HCT116 (cell line): ENCODE measurements around the gene TMEM209. TPM values are rescaled to one million over a fixed set of nuclear protein-coding genes. Genes with fewer than 3 reads are reported as not detected.

Source experiments
- ATAC-seq: fragments of 200-7000 bp; cut with Tn5 transposase; 2 replicates; pipeline ENCODE4 v1.9.1; 2020; ENCODE audit warnings: mild to moderate bottlenecking, moderate library complexity
- BruUV-seq: library from RNA; stranded (reverse); fragments of 400-500 nt; replicated peaks from 2 replicates; lab custom pipeline; 2021; lab: Mats Ljungman, UMichigan
- CTCF ChIA-PET: fragments of 300-600 bp; sonication (Branson Sonifier 250); formaldehyde crosslinking; loops from one replicate; lab custom pipeline; 2021; ENCODE audit warnings: antibody characterized with exemption; lab: Charles Lee
- POLR2A ChIA-PET: fragments of 300-600, 350-600 bp; sonication (Branson Sonifier 250); formaldehyde crosslinking; loops from one replicate; lab custom pipeline; 2021; ENCODE audit warnings: antibody characterized with exemption; lab: Charles Lee
- RAD21 ChIA-PET, 2 experiments: fragments of 300-600 bp; sonication (Branson Sonifier 250); formaldehyde crosslinking; loops; one replicate each; lab custom pipeline; 2023; ENCODE audit warnings: low total read pairs in 2 of 2; ENCODE audit not compliant: uncharacterized antibody in 2 of 2, unreplicated experiment in 2 of 2, low non-redundant PET in 1 of 2; lab: Charles Lee
- DNase-seq: peaks from one replicate; pipeline ENCODE4 v3.0.0-alpha.2; 2010; ENCODE audit warnings: low read depth, low spot score
- H2AFZ ChIP-seq: fragments of 200-600 bp; shearing (Covaris generic), sonication (generic); 2 replicates; pipeline ENCODE4 v1.6.1; 2017; ENCODE audit warnings: low read depth, mixed run types, mixed read lengths, antibody characterized with exemption, low read length; ENCODE audit not compliant: poor library complexity, severe bottlenecking
- H3K27ac ChIP-seq: 2 replicates; pipeline ENCODE4 v1.5.1; 2012; ENCODE audit warnings: low read depth, low read length
- H3K27me3 ChIP-seq: fragments of 200-600 bp; sonication (generic); 2 replicates; pipeline ENCODE4 v1.6.1; 2016; ENCODE audit warnings: mixed run types, low read length, mixed read lengths; ENCODE audit not compliant: insufficient read depth
- H3K36me3 ChIP-seq, 2 experiments: fragments of 200-500 bp in 1 of 2; fragments of 200-600 bp in 1 of 2; sonication (Bioruptor generic) in 1 of 2; sonication (generic) in 1 of 2; 2 replicates each; pipeline versions ENCODE4 v1.5.1 to v1.6.1; 2014 to 2016; ENCODE audit warnings: low read length in 2 of 2, inconsistent platforms in 1 of 2, mixed read lengths in 1 of 2, mixed run types in 1 of 2; ENCODE audit not compliant: insufficient read depth in 2 of 2, control insufficient read depth in 1 of 2
- H3K4me1 ChIP-seq, 2 experiments: fragments of 200-600 bp in 1 of 2; sonication (generic) in 1 of 2; 2 replicates each; pipeline versions ENCODE4 v1.5.1 to v1.6.1; 2012 to 2017; ENCODE audit warnings: low read length in 2 of 2, inconsistent platforms in 1 of 2, mild to moderate bottlenecking in 1 of 2, mixed read lengths in 1 of 2, mixed run types in 1 of 2, moderate library complexity in 1 of 2; ENCODE audit not compliant: insufficient read depth in 2 of 2, control insufficient read depth in 1 of 2
- H3K4me2 ChIP-seq: fragments of 200-600 bp; sonication (generic); 2 replicates; pipeline ENCODE4 v1.6.1; 2017; ENCODE audit warnings: mixed run types, low read length, mixed read lengths
- H3K4me3 ChIP-seq, 2 experiments: fragments of 200-600 bp in 1 of 2; sonication (generic) in 1 of 2; replicated peaks in 1 of 2; 2 replicates each; pipeline ENCODE4 v1.5.1; 2011 to 2016; ENCODE audit warnings: low read length in 2 of 2, control low read depth in 1 of 2, low read depth in 1 of 2, mild to moderate bottlenecking in 1 of 2, mixed read lengths in 1 of 2, mixed run types in 1 of 2
- H3K79me2 ChIP-seq: fragments of 200-600 bp; sonication (generic); 2 replicates; pipeline ENCODE4 v1.6.1; 2017; ENCODE audit warnings: mild to moderate bottlenecking, mixed run types, low read length, moderate library complexity, mixed read lengths; ENCODE audit not compliant: insufficient read depth
- H3K9ac ChIP-seq: fragments of 200-600 bp; sonication (generic); 2 replicates; pipeline ENCODE4 v1.6.1; 2016; ENCODE audit warnings: low read length, mixed read lengths
- H3K9me2 ChIP-seq: fragments of 200-600 bp; sonication (generic), shearing (Covaris generic); 2 replicates; pipeline ENCODE4 v1.6.1; 2017; ENCODE audit warnings: mixed run types, mild to moderate bottlenecking, moderate library complexity; ENCODE audit not compliant: insufficient read depth
- H3K9me3 ChIP-seq, 2 experiments: fragments of 200-500 bp in 1 of 2; fragments of 200-600 bp in 1 of 2; sonication (Bioruptor generic) in 1 of 2; sonication (generic) in 1 of 2; 2 replicates each; pipeline ENCODE4 v1.6.1; 2014 to 2017; ENCODE audit warnings: low read length in 2 of 2, mixed read lengths in 2 of 2, inconsistent platforms in 1 of 2, low read depth in 1 of 2, mild to moderate bottlenecking in 1 of 2, mixed run types in 1 of 2, moderate library complexity in 1 of 2; ENCODE audit not compliant: control insufficient read depth in 1 of 2, insufficient read depth in 1 of 2
- H4K20me1 ChIP-seq: fragments of 200-600 bp; sonication (generic), shearing (Covaris generic); 2 replicates; pipeline ENCODE4 v1.6.1; 2017; ENCODE audit warnings: mixed run types, mild to moderate bottlenecking, moderate library complexity; ENCODE audit not compliant: insufficient read depth
- POLR2A ChIP-seq: IDR thresholded peaks from 2 replicates; pipeline ENCODE4 v1.7.0; 2011; ENCODE audit warnings: borderline replicate concordance; ENCODE audit not compliant: insufficient read depth, insufficient read length; ENCODE audit errors: extremely low read depth
- POLR2AphosphoS5 ChIP-seq: IDR thresholded peaks from 2 replicates; pipeline ENCODE4 v1.6.1; 2011; ENCODE audit warnings: mild to moderate bottlenecking, low read depth, low read length, moderate library complexity
- TCF7L2 ChIP-seq: IDR thresholded peaks from 2 replicates; pipeline ENCODE4 v1.7.0; 2011; ENCODE audit warnings: borderline replicate concordance, inconsistent platforms; ENCODE audit not compliant: insufficient read depth, insufficient read length; ENCODE audit errors: extremely low read depth
- ZFX ChIP-seq: fragments of 450-650 bp; IDR thresholded peaks from 2 replicates; pipeline ENCODE4 v1.6.1; 2017
- ZNF274 ChIP-seq: fragments of 200-500 bp; sonication (Bioruptor generic); IDR thresholded peaks from 2 replicates; pipeline ENCODE4 v1.6.1; 2014; ENCODE audit warnings: mild to moderate bottlenecking, low read depth, low read length, inconsistent platforms
- intact Hi-C: fragments of 100-400 bp; cut with micrococcal nuclease; formaldehyde crosslinking; loops from 2 replicates; pipeline ENCODE4 v1.10.0; 2022
- total RNA-seq: library from RNA; stranded (reverse); gene quantifications from one replicate; pipeline ENCODE4 v1.2.1, GENCODE V29; 2021; ENCODE audit not compliant: unreplicated experiment
- TF ChIP-seq, protein P1 (sequence below): IDR thresholded peaks from 2 replicates; pipeline ENCODE4 v1.6.1; 2012
- TF ChIP-seq, protein P2 (sequence below): IDR thresholded peaks from 2 replicates; pipeline ENCODE4 v1.6.1; 2011; ENCODE audit warnings: mild to moderate bottlenecking, low read length, moderate library complexity; ENCODE audit not compliant: insufficient replicate concordance; ENCODE audit errors: extremely low read depth

The TMEM209 gene
- total RNA-seq, 1 experiment from 2014 or later: 35.8 TPM

DNA sequence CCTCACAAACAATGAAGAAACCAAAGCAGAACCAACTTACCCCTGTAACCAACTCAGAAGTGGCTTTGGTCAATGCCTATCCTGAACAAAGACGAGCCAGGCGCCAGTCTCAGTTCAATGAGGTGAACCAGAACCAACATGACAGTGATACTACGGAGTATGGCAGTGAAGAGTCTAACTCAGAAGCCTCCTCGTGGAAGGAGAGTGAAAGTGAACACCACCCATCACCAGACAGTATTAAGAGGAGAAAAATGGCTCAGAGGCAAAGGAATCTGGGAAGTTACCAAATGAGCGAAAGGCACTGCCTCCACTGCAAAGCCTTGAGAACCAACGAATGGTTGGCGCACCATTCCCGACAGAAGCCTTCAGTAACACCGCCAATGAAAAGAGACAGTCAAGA is 10.8 kb upstream of the TMEM209 start:
- H3K4me1 ChIP-seq: no peaks in the 10 kb centered on the region
- BruUV-seq: no TSS peak
- no peaks in the 10 kb centered on the region for H3K9me2 ChIP-seq
- ATAC-seq (no peak), DNase-seq (no peak)
- POLR2A ChIA-PET: no interaction called here
- no peaks in the 10 kb centered on the region for H3K79me2 ChIP-seq
- no peak overlapping the region for H3K27ac ChIP-seq
- H3K4me2 ChIP-seq: no peak overlapping the region
- H3K9me3 ChIP-seq: no peaks in the 10 kb centered on the region
- no peak overlapping the region for H3K4me3 ChIP-seq
- no peaks in the 10 kb centered on the region for H3K27me3 ChIP-seq
- no peak overlapping the region for H2AFZ ChIP-seq
- CTCF ChIA-PET: no interaction called here
- H3K9ac ChIP-seq: no peak overlapping the region
- no peaks in the 10 kb centered on the region for H4K20me1 ChIP-seq
- H3K36me3 ChIP-seq: no peaks in the 10 kb centered on the region
- intact Hi-C loops: no loop called here
- RAD21 ChIA-PET: no interaction called here
- TF ChIP-seq TCF7L2: no peak
- TF ChIP-seq POLR2AphosphoS5: no peak
- TF ChIP-seq, protein P1, sequence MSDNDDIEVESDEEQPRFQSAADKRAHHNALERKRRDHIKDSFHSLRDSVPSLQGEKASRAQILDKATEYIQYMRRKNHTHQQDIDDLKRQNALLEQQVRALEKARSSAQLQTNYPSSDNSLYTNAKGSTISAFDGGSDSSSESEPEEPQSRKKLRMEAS: no peak
- TF ChIP-seq POLR2A: no peak

DNA sequence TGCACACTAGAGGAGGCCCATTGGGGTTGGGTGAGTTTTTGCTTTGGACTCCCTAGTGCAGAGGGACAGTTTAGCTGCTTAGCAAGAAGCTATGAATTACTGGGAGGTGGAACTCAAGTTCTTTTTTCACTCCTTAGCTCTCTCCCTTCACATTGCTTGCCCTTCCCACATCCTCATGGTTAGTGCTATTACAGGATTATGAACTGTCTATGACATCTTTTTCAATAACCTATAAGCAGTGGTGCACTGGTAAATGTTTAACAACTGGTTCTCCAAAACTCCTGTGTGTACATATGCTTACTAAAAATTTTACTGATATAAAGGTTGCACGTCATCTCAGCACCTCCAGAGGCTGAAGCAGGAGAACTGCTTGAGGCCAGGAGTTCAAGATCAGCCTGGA is 8.6 kb upstream of the TMEM209 start:
- peaks cover 5 to 7% of the 10 kb centered on the region in 2 experiments; a peak in 2 of 4 replicates for H3K4me1 ChIP-seq
- ChIA-PET POLR2A (interaction anchor here (1.3 kb wide), 1 partner anchor 8 kb away, joined by 3 read pairs; the partner anchor contains the start of gene TMEM209), CTCF (no interaction called here), RAD21 (no interaction called here)
- no peak overlapping the region for H3K27ac ChIP-seq
- no peaks in the 10 kb centered on the region for H4K20me1 ChIP-seq
- H3K9me3 ChIP-seq: no peaks in the 10 kb centered on the region
- H3K79me2 ChIP-seq: no peaks in the 10 kb centered on the region
- ATAC-seq: no peak
- H3K9me2 ChIP-seq: no peaks in the 10 kb centered on the region
- no peaks in the 10 kb centered on the region for H3K36me3 ChIP-seq
- TF ChIP-seq, protein P2, sequence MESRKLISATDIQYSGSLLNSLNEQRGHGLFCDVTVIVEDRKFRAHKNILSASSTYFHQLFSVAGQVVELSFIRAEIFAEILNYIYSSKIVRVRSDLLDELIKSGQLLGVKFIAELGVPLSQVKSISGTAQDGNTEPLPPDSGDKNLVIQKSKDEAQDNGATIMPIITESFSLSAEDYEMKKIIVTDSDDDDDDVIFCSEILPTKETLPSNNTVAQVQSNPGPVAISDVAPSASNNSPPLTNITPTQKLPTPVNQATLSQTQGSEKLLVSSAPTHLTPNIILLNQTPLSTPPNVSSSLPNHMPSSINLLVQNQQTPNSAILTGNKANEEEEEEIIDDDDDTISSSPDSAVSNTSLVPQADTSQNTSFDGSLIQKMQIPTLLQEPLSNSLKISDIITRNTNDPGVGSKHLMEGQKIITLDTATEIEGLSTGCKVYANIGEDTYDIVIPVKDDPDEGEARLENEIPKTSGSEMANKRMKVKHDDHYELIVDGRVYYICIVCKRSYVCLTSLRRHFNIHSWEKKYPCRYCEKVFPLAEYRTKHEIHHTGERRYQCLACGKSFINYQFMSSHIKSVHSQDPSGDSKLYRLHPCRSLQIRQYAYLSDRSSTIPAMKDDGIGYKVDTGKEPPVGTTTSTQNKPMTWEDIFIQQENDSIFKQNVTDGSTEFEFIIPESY: no peak
- TF ChIP-seq ZFX (no peak), ZNF274 (no peak)
- TF ChIP-seq, protein P1: no peak
- intact Hi-C loops: no loop called here
- H3K4me3 ChIP-seq: no peak overlapping the region
- H2AFZ ChIP-seq: no peak overlapping the region
- no TSS peak for BruUV-seq
- no peak overlapping the region for H3K9ac ChIP-seq
- H3K27me3 ChIP-seq: no peaks in the 10 kb centered on the region
- H3K4me2 ChIP-seq: no peak overlapping the region
- no peak for DNase-seq
